EL (cell line): ENCODE results near the gene ZNF473.
"Not testable (repeated sequence)": the region's sequence is repeated elsewhere in the genome, so short reads cannot be mapped to it uniquely, and the experiment has no call there.

Experiments used
- DNase-seq: peaks from one replicate; pipeline ENCODE4 v3.0.0-alpha.2; 2016

ZNF473 gene

DNA sequence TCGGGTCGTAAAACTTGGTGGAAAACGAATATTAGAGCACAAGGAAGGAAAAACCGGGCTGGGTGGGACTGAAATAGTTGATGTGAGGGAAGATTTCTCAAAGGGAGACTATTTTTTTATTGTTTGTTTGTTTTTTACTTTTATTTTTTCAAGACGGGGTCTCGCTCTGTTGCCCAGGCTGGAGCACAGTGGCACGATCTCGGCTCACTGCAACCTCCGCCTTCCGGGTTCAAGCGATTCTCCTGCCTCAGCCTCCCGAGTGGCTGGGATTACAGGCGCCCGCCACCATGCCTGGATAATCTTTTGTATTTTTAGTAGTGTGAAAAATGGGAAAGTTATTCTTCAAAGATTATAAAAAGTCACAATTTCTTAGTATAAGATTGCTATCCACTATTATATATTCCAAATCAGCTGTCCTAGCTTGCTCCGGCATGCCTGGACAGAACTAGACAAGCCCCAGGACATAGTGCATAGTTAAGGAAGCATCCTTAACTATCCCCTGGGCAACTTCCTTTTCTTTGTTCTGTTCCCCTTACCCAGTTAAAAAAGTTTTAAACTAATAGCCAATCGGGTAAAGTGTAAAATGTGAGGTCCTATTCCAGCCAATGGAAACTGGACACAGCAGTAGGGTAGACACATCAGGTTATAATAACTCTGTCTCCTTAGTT, 25.6 kb downstream of the ZNF473 start:
- not testable (repeated sequence) for DNase-seq

DNA sequence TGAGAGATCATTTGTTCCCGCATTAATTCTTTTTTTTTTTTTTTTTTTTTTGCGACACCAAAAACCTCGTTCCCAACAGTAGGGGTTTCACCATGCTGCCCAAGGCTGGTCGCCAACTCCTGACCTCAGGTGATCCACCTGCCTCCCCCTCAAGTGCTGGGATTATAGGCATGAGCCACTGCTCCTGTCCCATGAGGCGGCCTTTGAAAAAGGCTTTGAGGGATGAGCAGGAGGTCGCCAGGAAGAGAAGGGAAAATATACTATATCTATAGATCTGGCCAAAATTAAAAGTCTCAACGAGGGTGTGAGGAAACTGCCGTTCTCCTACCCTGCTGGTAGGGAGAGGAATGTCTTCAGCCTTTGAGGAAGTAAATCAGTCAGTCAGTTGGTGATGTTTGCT, 26.2 kb downstream of the ZNF473 start:
- no peak for DNase-seq

- DNase-seq = no peak
These were observed 27.3 kb downstream of the ZNF473 start for GRCh38 chr19:50053119-50053518.

DNA sequence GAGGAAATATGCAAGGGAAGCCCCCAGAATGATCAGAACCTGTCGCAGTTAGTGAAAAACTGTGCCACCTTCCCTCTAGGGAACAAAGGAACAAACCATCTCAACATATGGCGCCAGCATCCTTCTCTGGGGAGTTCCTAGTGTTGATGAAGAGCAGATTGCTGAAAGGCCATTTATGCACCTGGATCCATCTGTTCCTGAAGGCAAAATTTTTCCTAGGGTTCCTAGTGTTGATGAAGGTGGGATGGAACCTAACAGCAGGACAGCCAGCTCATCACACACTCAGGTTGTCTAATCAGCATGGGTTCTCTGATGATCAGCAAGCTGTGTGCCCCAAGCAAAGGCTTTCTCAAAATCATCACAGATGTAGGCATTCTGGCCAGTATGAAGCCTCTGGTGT, 32.6 kb downstream of the ZNF473 start:
- no peak for DNase-seq

- DNase-seq = no peak
These were observed 33.2 kb downstream of the ZNF473 start for GRCh38 chr19:50059045-50059444.

DNA sequence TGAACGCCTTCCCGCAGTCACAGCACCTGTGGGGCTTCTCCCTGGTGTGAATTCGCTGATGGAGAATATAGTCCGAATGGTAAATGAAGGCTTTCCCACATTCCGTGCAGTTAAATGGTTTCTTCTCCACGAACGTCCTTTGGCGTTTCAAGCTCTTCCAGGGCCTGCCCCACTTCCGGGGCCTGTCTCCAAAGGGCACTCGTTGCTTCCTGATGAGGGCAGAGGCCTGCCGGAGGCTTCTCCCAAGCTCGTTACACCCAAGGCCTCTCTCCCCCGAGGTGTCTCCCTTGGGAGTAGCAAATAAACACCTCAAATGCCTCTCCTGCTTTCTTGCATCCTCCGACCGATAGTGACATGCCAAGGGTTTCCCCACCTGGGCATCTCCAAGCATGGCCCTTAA, 34.3 kb downstream of the ZNF473 start:
- DNase-seq = no peak

DNA sequence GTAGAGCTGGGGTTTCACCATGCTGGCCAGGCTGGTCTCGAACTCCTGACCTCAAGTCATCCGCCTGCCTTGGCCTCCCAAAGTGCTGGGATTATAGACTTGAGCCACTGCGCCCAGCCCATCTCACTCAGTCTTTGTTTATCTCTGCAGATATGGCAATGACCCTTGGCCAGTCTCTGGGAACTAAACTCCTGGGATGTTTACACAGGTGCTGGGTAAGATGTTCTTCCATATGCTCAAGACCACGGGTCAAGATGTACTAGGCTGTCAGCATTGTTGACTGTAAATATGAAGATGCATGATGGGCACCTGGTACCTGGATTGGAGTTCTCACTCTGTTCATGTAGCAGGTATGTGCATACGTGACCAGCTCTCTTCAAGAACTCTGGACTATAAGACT, 35.8 kb downstream of the ZNF473 start:
- no peak for DNase-seq

- DNase-seq = no peak
These were observed 40.1 kb downstream of the ZNF473 start for GRCh38 chr19:50065938-50066337.

- no peak for DNase-seq
These were observed 41.8 kb downstream of the ZNF473 start for GRCh38 chr19:50067575-50067974.

DNA sequence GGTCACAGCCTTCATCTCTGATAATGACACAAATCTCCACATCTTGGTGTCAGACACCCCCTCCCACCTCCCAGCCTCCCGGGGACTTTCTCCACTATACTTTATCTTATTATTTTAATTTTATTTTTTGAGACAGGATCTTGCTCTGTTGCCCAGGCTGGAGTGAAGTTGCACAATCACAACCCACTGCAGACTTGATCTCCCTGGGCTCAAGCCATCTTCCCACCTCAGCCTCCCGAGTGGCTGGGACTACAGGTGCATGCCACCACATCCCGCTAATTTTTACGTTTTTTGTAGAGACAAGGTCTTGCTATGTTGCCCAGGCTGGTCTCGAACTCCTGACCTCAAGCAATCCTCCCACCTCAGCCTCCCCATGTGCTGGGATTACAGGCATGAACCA, 42.6 kb downstream of the ZNF473 start:
- not testable (repeated sequence) for DNase-seq

DNA sequence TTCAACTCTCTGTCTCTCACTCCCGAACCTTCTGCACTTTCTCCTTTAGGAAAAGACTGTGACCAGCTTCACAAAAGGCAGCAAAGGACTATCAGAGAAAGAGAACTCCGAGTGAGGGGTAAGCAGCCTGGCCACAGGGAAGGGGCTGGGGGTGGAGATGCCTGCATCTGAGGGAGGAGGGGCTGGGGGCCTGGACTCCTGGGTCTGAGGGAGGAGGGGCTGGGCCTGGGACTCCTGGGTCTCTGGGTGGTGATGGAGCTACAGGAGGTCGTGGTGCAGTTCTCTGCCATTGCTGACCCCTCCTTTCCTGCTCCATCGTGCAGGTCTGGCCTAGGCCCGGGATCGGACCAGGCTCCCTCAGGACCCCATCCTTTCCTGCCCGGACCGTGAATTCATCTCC, 49.3 kb downstream of the ZNF473 start:
- DNase-seq = not testable (repeated sequence)

DNA sequence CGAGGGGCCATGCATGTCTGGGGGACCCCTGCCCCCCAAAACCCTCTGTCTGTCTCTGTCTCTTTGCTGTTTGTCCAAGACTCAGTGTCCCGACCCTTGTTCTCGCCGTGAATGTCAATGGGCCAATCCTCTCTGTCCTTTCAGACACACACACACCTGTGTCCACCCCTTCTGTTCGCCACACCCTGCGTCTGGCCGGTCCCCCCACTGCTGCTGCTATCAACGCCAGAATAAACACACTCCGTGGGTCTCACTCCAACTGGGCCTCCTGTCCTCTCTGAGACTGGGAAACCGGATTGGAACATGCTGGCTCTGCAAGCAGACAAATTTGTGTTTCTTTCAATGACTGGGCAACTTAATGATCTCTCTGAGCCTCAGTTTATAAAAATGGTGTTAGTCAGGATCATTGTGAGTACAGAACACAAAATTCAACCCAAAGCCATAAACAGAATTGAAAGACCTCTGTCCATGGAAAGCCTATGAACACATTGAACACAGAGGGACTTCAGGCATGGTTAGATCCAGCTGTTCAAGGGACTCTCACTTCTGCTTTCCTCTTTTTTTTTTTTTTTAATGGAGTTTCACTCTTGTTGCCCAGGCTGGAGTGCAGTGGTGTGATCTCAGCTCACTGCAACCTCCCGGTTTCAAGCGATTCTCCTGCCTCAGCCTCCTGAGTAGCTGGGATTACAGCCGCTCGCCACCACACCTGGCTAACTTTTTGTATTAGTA, 50.0 kb downstream of the ZNF473 start:
- DNase-seq = not testable (repeated sequence)

DNA sequence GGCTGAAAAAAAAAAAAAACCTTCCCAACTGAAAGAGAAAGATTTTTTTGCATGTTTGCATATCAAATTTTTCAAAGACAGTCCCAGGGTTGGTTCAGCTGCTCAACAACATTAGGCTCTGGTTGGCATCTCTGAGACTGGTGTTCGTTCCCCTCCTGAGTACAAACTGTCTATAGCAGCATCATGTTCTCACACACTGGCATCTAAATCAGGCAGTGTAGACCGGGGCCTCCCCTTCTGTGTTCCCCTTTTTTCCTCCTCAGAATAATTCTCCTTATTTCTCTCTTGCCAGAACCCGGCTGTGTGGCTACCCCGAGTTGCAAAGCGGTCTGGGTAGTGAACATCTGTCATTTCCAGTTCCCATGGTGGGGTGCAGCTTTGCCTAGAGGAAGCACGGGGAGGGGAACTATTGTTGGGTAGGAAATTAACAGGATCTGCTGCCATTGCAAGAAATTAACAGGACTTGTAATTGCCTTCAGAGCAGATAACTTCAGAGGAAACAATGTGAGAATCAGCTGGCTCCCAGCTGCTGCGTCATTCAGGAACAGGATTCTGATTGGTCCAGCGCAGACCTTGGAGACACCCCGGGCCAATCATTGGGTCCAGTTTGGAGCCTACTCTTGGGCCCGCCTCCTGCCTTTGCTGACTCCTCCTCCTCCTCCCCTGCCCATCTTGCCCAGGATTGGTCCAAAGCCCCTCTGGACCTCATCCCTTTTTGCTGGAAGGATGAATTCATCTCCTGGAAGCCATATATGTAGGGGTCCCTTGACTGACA, 51.0 kb downstream of the ZNF473 start:
- not testable (repeated sequence) for DNase-seq

GRCh38 chr19:50079014-50079413, 53.2 kb downstream of the ZNF473 start:
- not testable (repeated sequence) for DNase-seq

DNA sequence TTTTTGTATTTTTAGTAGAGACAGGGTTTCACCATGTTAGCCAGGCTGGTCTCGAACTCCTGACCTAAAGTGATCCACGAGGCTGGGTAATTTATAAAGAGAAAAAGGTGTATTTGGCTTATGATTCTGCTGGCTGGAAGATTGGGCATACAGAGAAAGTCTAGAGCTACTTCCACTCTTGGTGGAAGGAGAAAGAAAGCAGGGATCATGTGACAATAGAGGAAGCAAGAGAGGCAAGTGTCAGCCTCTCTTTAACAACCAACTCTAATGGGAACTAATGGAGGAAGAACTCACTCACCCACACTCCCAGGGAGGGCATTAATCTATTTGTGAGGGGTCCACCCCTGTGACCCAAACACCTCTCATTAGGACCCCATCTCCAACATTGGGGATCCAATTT, 58.6 kb downstream of the ZNF473 start:
- not testable (repeated sequence) for DNase-seq

- DNase-seq = not testable (repeated sequence)
These were observed 61.3 kb downstream of the ZNF473 start for GRCh38 chr19:50087153-50087552.

- DNase-seq = not testable (repeated sequence)
These were observed 64.9 kb downstream of the ZNF473 start for GRCh38 chr19:50090706-50091105.

DNA sequence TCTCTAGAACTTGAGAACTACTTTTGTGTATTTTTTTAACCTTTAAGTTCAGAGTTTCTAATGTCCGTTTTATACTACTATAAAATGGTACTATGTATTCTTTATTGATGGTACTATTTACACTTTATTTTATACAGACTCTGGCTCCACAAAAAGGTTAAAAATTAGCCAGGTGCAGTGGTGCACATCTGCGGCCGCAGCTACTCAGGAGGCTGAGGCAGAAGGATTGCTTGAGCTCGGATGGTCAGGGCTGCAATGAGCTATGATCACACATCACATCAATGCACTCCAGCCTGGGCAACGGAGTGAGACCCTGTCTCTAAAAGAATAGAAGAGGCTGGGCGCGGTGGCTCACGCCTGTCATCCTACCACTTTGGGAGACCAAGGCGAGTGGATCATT, 66.0 kb downstream of the ZNF473 start:
- DNase-seq = not testable (repeated sequence)

GRCh38 chr19:50092597-50092996, 66.8 kb downstream of the ZNF473 start:
- not testable (repeated sequence) for DNase-seq

DNA sequence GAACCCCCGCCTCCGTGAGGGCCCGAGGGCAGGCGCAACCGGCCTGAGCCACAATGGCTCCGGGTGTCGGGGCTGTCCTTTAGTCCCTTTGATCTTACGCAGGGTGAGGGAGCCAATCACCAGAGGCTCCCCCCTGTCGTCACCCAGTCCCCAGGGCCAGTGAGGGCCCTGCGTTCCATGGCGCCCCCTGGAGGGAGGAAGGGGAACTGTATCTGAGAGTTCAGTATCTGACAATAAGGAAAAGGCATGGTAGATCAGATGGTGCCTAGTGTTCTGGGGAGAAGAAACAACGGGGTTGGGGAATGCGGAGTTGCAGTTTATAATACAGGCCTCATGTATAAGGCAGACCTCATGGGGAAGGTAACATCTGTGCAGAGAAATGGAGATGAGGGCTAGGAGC, 72.1 kb downstream of the ZNF473 start:
- DNase-seq = not testable (repeated sequence)

GRCh38 chr19:50098892-50099291, 73.1 kb downstream of the ZNF473 start:
- not testable (repeated sequence) for DNase-seq

GRCh38 chr19:50099696-50100095, 73.9 kb downstream of the ZNF473 start:
- DNase-seq = not testable (repeated sequence)

- DNase-seq = not testable (repeated sequence)
These were observed 75.1 kb downstream of the ZNF473 start for GRCh38 chr19:50100946-50101345.
